Activated CD8-positive, alpha-beta memory T cell treated with anti-CD3 and anti-CD28 coated beads for 48 hours (primary cell): ENCODE results near the gene GAA.
"Not testable (repeated sequence)": the region's sequence is repeated elsewhere in the genome, so short reads cannot be mapped to it uniquely, and the experiment has no call there.

Source experiments
- DNase-seq, 3 experiments: peaks; one replicate each; pipeline ENCODE4 v3.0.0-alpha.2; 2020; ENCODE audit warnings: low read depth in 2 of 3, low spot score in 2 of 3

Gene GAA

GRCh38 chr17:80082403-80083135 lies 18.8 kb upstream of the GAA start:
- peak in 2 of 3 experiments; percentile 23 to 33 for DNase-seq

DNA sequence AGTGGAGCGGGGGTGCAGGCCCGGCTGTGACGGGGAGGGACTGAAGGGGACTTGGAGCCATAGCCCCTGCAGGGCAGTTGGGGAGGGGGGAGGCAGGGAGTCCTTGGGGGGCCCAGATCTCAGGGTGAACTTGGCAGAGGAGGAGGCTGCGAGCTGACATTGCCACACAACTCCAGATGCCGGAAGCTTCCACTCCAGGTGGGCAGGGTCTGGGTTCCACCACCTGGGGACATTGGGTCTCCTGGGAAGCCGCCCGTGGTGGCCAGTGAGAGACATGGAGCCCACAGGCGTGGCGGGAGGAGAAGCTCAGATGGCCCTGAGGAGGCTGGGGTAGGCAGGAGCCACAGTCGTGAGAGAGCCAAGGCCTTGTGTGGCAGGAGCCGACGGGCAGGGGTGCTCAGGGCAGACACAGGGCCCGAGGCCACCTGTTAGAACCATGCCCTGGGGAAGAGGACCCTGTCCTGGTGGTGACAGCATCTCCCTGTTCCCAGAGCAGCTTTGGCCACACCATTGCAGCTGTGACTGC lies 18.2 kb upstream of the GAA start:
- DNase-seq = no peak

- no peak for DNase-seq
Observed at GRCh38 chr17:80084773-80085172, 16.6 kb upstream of the GAA start.

DNA sequence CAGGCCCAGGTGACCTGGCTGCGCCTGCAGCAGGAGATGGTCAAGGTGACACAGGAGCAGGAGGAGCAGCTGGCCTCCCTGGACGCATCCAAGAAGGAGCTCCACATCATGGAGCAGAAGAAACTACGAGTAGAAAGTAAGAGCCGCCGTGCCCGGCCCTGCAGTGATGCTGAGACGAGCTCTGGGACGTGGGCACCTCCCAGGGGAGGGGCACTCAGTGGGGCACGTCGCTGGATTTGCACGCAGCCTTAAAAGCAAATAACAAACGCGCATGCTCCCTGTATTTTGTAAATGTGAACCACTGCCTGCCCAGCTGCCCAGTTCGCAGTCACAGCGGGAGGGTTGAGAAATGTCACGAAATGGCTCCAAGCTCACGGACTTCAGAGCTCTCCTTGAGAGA lies 15.3 kb upstream of the GAA start:
- DNase-seq = no peak

DNA sequence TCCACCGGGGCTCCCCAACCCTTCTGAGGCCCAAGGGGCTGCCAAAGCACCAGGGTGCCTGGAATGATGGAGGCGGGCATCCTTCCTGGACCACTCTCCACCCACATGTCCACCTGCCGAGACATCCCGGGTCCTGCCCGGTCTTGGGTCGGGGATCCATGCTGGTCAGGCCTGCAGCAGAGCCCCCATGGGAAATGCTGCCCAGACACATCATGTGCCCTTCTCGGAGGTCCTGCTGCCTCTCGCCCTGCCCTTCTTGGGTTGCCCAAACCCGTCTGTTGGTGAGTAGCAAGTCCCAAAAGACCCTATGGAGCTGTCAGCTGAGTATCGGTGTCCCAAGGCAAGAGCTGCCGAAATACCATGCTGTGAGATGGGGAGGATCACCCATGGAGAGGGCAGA lies 14.8 kb upstream of the GAA start:
- no peak for DNase-seq

DNA sequence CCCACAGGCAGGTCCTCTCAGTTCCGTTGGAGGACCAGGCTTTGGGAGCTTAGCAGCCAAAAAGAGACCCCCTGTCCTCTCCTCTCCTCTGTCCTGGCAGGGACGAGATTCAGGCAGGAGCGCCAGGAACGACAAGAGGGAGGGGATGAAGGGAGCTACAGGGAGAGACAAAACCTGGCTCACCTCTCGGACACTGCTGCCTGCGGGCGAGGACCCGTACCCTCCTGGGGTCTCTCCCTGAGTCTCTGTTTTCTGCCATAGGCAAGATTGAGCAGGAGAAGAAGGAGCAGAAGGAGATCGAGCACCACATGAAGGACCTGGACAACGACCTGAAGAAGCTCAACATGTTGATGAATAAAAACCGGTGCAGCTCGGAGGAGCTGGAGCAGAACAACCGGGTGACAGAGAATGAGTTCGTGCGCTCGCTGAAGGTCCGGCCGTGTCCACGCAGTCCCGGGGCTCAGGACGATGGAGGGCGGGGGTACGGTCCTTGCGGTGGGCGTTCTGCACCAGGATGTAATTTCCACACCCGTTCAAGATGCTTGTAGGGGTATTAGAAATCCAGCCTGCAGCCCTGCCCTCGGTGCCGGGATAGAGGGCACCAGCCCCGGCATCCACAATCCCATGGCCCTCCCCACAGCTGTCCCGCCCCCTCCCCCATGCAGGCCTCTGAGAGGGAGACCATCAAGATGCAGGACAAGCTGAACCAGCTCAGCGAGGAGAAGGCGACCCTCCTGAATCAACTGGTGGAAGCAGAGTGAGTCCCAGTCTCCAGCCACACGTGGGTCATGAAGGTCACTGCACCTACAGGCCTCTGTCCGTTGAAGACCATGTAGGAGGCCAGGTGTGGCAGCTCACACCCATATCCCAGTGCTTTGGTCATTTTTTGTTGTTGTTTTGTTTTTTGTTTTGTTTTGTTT lies 13.8 kb upstream of the GAA start:
- no peak for DNase-seq

- DNase-seq = no peak
Observed at GRCh38 chr17:80089762-80090161, 11.6 kb upstream of the GAA start.

- DNase-seq = not testable (repeated sequence)
Observed at GRCh38 chr17:80090164-80090563, 11.2 kb upstream of the GAA start.

GRCh38 chr17:80091376-80091775 lies 10.0 kb upstream of the GAA start:
- no peak for DNase-seq

- no peak for DNase-seq
Observed at GRCh38 chr17:80092959-80093358, 8.4 kb upstream of the GAA start.

DNA sequence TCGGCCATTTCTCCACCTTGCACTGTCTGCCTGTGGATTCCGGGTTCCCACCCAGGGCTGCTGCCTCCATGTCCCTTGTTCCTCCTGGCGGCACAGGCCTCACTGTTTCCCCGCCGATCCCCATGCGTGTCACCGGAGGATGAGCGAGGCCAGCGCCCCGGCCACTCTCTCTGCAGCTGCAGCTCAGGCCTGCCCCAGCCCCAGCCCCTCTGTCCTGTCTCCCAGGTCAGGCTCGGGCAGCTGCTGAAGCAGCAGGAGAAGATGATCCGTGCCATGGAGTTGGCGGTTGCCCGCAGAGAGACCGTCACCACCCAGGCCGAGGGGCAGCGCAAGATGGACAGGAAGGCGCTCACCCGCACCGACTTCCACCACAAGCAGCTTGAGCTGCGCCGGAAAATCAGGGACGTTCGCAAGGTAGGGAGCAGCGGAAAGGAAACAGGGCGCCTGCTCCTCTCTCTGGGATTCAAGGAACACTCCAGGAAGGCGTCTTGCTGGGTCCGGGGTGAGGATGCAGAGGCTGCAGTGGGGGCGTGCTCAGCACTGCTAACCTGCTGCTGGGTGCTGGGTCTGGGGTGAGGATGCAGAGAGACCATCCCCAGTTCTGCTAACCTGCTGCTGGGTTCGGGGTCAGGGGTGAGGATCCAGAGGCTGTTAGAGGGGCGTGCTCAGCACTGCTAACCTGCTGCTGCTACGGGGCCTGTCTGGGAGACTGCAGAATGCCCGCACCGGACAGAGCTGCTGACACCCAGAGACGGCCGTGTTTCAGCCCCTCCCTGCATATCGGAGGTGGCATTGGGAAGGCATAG lies 6.1 kb upstream of the GAA start:
- DNase-seq = no peak

GRCh38 chr17:80095844-80096475 lies 5.4 kb upstream of the GAA start:
- no peak for DNase-seq

DNA sequence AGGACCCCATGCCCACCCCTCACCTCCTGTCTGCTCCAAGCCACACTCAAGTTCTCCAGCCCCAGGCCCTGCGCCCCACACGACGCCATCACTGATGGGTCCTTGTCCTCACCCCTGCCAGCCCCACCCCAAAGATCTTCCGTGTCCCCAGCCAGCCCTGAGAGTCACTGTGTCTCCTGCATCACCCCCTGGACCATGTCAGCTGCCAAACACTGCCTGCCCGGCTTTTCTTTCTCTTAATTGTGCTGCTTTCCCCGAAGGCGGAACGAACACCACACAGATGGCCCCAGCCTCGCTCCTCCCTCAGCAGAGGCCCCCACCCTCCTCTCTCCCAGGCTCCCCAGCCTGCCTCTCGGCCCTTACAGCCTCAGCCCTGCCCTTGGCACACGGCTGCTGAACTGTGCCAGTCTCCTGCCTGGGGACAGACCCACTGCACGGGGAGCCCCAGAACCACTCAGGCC lies 4.8 kb upstream of the GAA start:
- no peak for DNase-seq

GRCh38 chr17:80097127-80097621 lies 4.2 kb upstream of the GAA start:
- DNase-seq = no peak

DNA sequence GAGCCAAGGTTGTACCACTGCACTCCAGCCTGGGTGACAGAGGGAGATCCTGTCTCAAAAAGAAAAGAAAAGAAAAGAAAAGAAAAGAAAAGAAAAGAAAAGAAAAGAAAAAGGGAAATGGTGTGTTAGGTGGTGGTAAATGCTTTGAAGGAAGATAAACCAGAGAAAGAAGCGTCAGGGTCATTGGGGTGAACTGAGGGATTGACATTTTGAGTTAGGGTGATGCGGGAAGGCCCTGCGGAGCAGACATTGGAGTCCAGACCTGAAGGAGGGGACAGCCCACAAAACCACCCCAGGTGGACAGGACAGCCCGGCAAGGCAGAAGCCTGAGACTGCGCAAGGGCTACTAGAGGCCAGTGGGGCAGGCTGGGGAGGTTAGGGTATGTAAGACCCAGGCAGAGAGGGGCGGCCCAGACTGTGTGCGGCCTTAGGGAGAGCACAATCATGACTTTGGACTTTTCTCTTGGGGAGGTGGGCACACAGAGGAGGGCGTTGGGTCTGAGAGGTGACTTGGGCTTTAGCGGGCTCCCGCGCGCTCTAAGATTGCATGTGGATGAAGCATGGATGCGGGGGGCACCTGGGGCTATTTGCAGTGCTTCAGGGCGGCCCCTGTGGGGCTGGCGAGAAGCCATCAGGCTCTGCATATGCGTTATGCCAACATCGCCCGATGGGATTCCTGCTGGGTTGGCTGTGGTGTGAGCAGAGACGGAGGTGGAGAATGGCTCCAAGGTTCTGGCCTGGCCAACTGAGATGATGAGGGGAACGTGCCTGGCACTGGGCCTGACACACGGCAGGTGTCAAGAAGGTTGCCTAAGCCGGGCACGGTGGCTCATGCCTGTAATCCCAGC lies 3.3 kb upstream of the GAA start:
- no peak for DNase-seq

DNA sequence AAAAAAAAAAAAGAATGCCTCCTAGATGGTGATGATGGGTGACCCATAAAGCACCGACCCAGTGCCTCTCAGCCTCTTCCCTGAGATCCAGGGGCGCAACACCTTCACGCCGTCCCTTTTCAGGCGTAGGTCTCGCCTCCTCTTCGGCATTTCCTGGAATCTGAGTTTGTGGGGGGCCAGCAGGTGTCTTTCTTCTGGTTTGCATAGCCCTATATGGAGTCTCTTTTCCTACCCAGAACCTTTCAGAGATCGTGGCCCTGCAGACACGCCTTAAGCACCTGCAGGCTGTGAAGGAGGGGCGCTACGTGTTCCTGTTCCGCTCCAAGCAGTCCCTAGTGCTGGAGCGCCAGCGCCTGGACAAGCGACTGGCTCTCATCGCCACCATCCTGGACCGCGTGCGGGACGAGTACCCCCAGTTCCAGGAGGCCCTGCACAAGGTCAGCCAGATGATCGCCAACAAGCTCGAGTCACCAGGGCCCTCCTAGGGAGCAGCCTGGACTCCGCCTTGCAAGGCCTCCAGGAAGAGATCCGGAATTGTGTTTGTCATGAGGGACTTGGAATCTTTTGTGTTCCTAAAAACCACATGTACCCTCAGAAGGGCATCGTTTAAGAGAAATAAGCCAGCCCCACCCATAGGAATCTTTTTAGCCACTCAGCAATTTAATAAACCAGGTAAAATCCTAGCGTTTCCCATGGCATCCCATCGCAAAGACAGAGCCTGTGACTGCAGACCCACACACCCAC lies 1.9 kb upstream of the GAA start:
- DNase-seq = no peak

GRCh38 chr17:80100035-80100323 lies 1.4 kb upstream of the GAA start:
- DNase-seq = no peak

- DNase-seq = peak in 1 of 3 experiments; percentile 16
Observed at GRCh38 chr17:80101946-80102663, 724 bp downstream of the GAA start.
